HS-5 (cell line): Measurements from ENCODE around the gene C22orf23.
A peak's percentile ranks its signal among the peaks of the same experiment; 100 is the strongest.
"Not testable (repeated sequence)": the region's sequence is repeated elsewhere in the genome, so short reads cannot be mapped to it uniquely, and the experiment has no call there.

Source experiments
- DNase-seq: peaks from one replicate; pipeline ENCODE4 v3.0.0-alpha.2; 2012; ENCODE audit warnings: low read depth

The C22orf23 gene

GRCh38 chr22:37953062-37953436 is 352 bp downstream of the C22orf23 start:
- no peak for DNase-seq

- not testable (repeated sequence) for DNase-seq
Measured at GRCh38 chr22:37952629-37953028, 772 bp downstream of the C22orf23 start.

GRCh38 chr22:37951305-37951704 is 2.1 kb downstream of the C22orf23 start:
- DNase-seq: no peak

GRCh38 chr22:37947142-37947795 is 6.1 kb downstream of the C22orf23 start:
- DNase-seq: not testable (repeated sequence)

- DNase-seq: not testable (repeated sequence)
Measured at GRCh38 chr22:37944423-37944822, 9.0 kb downstream of the C22orf23 start.

GRCh38 chr22:37943825-37944198 is 9.6 kb downstream of the C22orf23 start:
- DNase-seq: no peak

- no peak for DNase-seq
Measured at GRCh38 chr22:37943136-37943824, 10.1 kb downstream of the C22orf23 start.

GRCh38 chr22:37942133-37942532 is 11.3 kb downstream of the C22orf23 start:
- DNase-seq: no peak

- DNase-seq: no peak
Measured at GRCh38 chr22:37940698-37941376, 12.6 kb downstream of the C22orf23 start.

- peak; percentile 82 for DNase-seq
Measured at GRCh38 chr22:37933711-37934376, 19.6 kb downstream of the C22orf23 start.

- no peak for DNase-seq
Measured at GRCh38 chr22:37932821-37933578, 20.4 kb downstream of the C22orf23 start.

GRCh38 chr22:37932401-37932800 is 21.0 kb downstream of the C22orf23 start:
- no peak for DNase-seq

GRCh38 chr22:37931893-37932389 is 21.5 kb downstream of the C22orf23 start:
- DNase-seq: no peak

- DNase-seq: no peak
Measured at GRCh38 chr22:37930952-37931440, 22.4 kb downstream of the C22orf23 start.

- DNase-seq: no peak
Measured at GRCh38 chr22:37930270-37930951, 23.0 kb downstream of the C22orf23 start.

GRCh38 chr22:37929390-37929789 is 24.0 kb downstream of the C22orf23 start:
- DNase-seq: no peak

GRCh38 chr22:37927637-37927936 is 25.8 kb downstream of the C22orf23 start:
- no peak for DNase-seq

- no peak for DNase-seq
Measured at GRCh38 chr22:37926771-37927636, 26.4 kb downstream of the C22orf23 start.

- no peak for DNase-seq
Measured at GRCh38 chr22:37926358-37926757, 27.0 kb downstream of the C22orf23 start.

- DNase-seq: no peak
Measured at GRCh38 chr22:37925767-37926166, 27.6 kb downstream of the C22orf23 start.
